Measurements from ENCODE around the gene ZNF518A. TPM values are rescaled to one million over a fixed set of nuclear protein-coding genes. Genes with fewer than 3 reads are reported as not detected.

Gene ZNF518A
- total and polyA plus RNA-seq, 2 of the 13 experiments (the other 11 are each of a cell fraction or from before 2014, with no cell fraction given), result 21.7 to 37.1 TPM

- TF ChIP-seq ZFP91 (CRISPR knock-in tag; IDR thresholded peaks at IDR 0.05; ENCODE audit: borderline replicate concordance), result peak; percentile 100
- 0 out of 2 replicates have a peak, but pooled peaks have one; percentile 18 for TF ChIP-seq ZNF747 (CRISPR knock-in tag; IDR thresholded peaks at IDR 0.05; ENCODE audit: borderline replicate concordance)
- TF ChIP-seq ZNF296 (CRISPR knock-in tag; conservative IDR thresholded peaks at IDR 0.05), result no peak
- TF ChIP-seq HES4 (CRISPR knock-in tag; IDR thresholded peaks at IDR 0.05; ENCODE audit: borderline replicate concordance), result no peak
- TF ChIP-seq MIXL1 (CRISPR knock-in tag; IDR thresholded peaks at IDR 0.05), result no peak
- no peak for TF ChIP-seq ZSCAN9 (CRISPR knock-in tag; IDR thresholded peaks at IDR 0.05; ENCODE audit: borderline replicate concordance)
- peak; percentile 42 for TF ChIP-seq FOXP4 (CRISPR knock-in tag; IDR thresholded peaks at IDR 0.05)
- no peak for TF ChIP-seq ZNF101 (CRISPR knock-in tag; IDR thresholded peaks at IDR 0.05; ENCODE audit: borderline replicate concordance, low read depth)
- no peak for TF ChIP-seq TFDP2 (CRISPR knock-in tag; IDR thresholded peaks at IDR 0.05)
- no peak for TF ChIP-seq MBD4 (IDR thresholded peaks at IDR 0.05; ENCODE audit: borderline replicate concordance, low read length)
- TF ChIP-seq NR2F2 (IDR thresholded peaks at IDR 0.05; ENCODE audit: borderline replicate concordance, low read depth), result peak; percentile 30; the same call in 1 of the 2 replicates
- no peak for TF ChIP-seq BRF2 (CRISPR knock-in tag; IDR thresholded peaks at IDR 0.05)
- 0 out of 2 replicates have a peak, but pooled peaks have one; percentile 65 for TF ChIP-seq ZNF501 (CRISPR knock-in tag; IDR thresholded peaks at IDR 0.05)
- TF ChIP-seq TBX3 (IDR thresholded peaks at IDR 0.05; ENCODE audit: borderline replicate concordance), result 0 out of 2 replicates have a peak, but pooled peaks have one; percentile 19
- no peak for TF ChIP-seq HNF4A (CRISPR knock-in tag; IDR thresholded peaks at IDR 0.05)
- no peak for TF ChIP-seq KLF15 (CRISPR knock-in tag; IDR thresholded peaks at IDR 0.05; ENCODE audit: borderline replicate concordance)
- TF ChIP-seq ZNF687 (CRISPR knock-in tag; IDR thresholded peaks at IDR 0.05), result peak; percentile 56
- TF ChIP-seq CCDC6 (CRISPR knock-in tag; IDR thresholded peaks at IDR 0.05), result no peak; the same call in 1 of the 2 replicates
These were observed 5.6 kb upstream of the ZNF518A start (continued) for GRCh38 chr10:96124230-96125141.
